Panc1 (cell line): ENCODE results near the gene AFG1L. TPM values are rescaled to one million over a fixed set of nuclear protein-coding genes. Genes with fewer than 3 reads are reported as not detected.
A peak's percentile ranks its signal among the peaks of the same experiment; 100 is the strongest.

Experiments used
- ATAC-seq: fragments of 200-7000 bp; cut with Tn5 transposase; 2 replicates; pipeline ENCODE4 v1.9.1; 2020; ENCODE audit warnings: mild to moderate bottlenecking, moderate library complexity
- BruUV-seq: library from RNA; stranded (reverse); fragments of 400-500 nt; replicated peaks from 2 replicates; lab custom pipeline; 2021; lab: Mats Ljungman, UMichigan
- CTCF ChIA-PET: fragments of 300-600 bp; sonication (Branson Sonifier 250); formaldehyde crosslinking; loops from one replicate; lab custom pipeline; 2022; ENCODE audit warnings: antibody characterized with exemption; lab: Charles Lee
- POLR2A ChIA-PET: fragments of 300-600 bp; sonication (Branson Sonifier 250); formaldehyde crosslinking; loops from one replicate; lab custom pipeline; 2022; ENCODE audit warnings: antibody characterized with exemption; lab: Charles Lee
- DNase-seq: peaks from one replicate; pipeline ENCODE4 v3.0.0-alpha.2; 2010; ENCODE audit warnings: low read depth, low spot score
- H3K27ac ChIP-seq: 2 replicates; pipeline ENCODE4 v1.5.1; 2011; ENCODE audit warnings: mild to moderate bottlenecking, low read length, inconsistent platforms
- H3K27me3 ChIP-seq: fragments of 200-500 bp; sonication (Bioruptor generic); 2 replicates; pipeline ENCODE4 v1.6.0; 2014; ENCODE audit warnings: low read length, inconsistent platforms; ENCODE audit not compliant: control insufficient read depth, insufficient read depth
- H3K36me3 ChIP-seq: fragments of 200-500 bp; sonication (Bioruptor generic); 2 replicates; pipeline ENCODE4 v1.5.1; 2014; ENCODE audit warnings: inconsistent platforms, mild to moderate bottlenecking, low read length, moderate library complexity; ENCODE audit not compliant: control insufficient read depth, insufficient read depth
- H3K4me1 ChIP-seq: 2 replicates; pipeline ENCODE4 v1.5.1; 2011; ENCODE audit warnings: inconsistent platforms, mild to moderate bottlenecking, low read length, moderate library complexity; ENCODE audit not compliant: control insufficient read depth, insufficient read depth
- H3K4me3 ChIP-seq, 2 experiments: 2 replicates each; pipeline ENCODE4 v1.5.1; 2011 to 2012; ENCODE audit warnings: low read depth in 2 of 2, low read length in 2 of 2, mild to moderate bottlenecking in 2 of 2, inconsistent platforms in 1 of 2, moderate library complexity in 1 of 2
- H3K9me3 ChIP-seq: fragments of 200-500 bp; sonication (Bioruptor generic); 2 replicates; pipeline ENCODE4 v1.5.1; 2014; ENCODE audit warnings: low read depth, mild to moderate bottlenecking, inconsistent platforms, low read length, moderate library complexity; ENCODE audit not compliant: control insufficient read depth, insufficient read depth
- CTCF ChIP-seq: fragments of 450-650 bp; IDR thresholded peaks from 2 replicates; pipeline ENCODE4 v1.5.1; 2017; ENCODE audit warnings: mild to moderate bottlenecking
- POLR2AphosphoS5 ChIP-seq: IDR thresholded peaks from 2 replicates; pipeline ENCODE4 v1.6.1; 2012; ENCODE audit warnings: mild to moderate bottlenecking, low read depth, low read length, moderate library complexity
- REST ChIP-seq, 2 experiments: IDR thresholded peaks; 2 replicates each; pipeline ENCODE4 v1.6.1; 2011 to 2012; ENCODE audit warnings: low read depth in 2 of 2, control low read depth in 1 of 2, low read length in 1 of 2, mild to moderate bottlenecking in 1 of 2, moderate library complexity in 1 of 2; ENCODE audit not compliant: insufficient read depth in 1 of 2
- SIN3A ChIP-seq: IDR thresholded peaks from 2 replicates; pipeline ENCODE4 v1.6.1; 2012; ENCODE audit warnings: low read depth, mild to moderate bottlenecking, low read length, moderate library complexity, borderline replicate concordance; ENCODE audit not compliant: insufficient read depth
- TCF7L2 ChIP-seq: IDR thresholded peaks from 2 replicates; pipeline ENCODE4 v1.6.1; 2011; ENCODE audit warnings: mild to moderate bottlenecking, low read depth, low read length, inconsistent platforms
- in situ Hi-C: cut with HindIII; loops from 2 replicates; pipeline ENCODE4 v1.10.0; 2016; ENCODE audit warnings: low sequenced_read_pairs, low pct_unique_long_range_greater_than_20kb
- intact Hi-C: fragments of 100-400 bp; cut with micrococcal nuclease; formaldehyde crosslinking; loops from one replicate; pipeline ENCODE4 v1.10.0; 2022; ENCODE audit not compliant: unreplicated experiment
- total RNA-seq: library from RNA; stranded (reverse); gene quantifications from one replicate; pipeline ENCODE4 v1.2.1, GENCODE V29; 2021; ENCODE audit not compliant: unreplicated experiment

Gene AFG1L
- total RNA-seq, 1 experiment from 2014 or later: 12.4 TPM

- POLR2A ChIA-PET: interaction anchor here (0.6 kb wide), 1 partner anchor 826 kb away, joined by 9 read pairs; the partner anchor contains the start of gene CD164
- no peaks in the 10 kb centered on the region; the same call in 1 of the 2 replicates for H3K36me3 ChIP-seq
- peaks cover 5% of the 10 kb centered on the region; the same call in 1 of the 2 replicates for H3K4me1 ChIP-seq
- H3K4me3 ChIP-seq: no peak overlapping the region
- no peaks in the 10 kb centered on the region for H3K9me3 ChIP-seq
- in situ Hi-C loops (no loop called here), intact Hi-C loops (loop anchor here (5.0 kb wide), 1 partner anchor 226 kb away; no protein-coding TSS in a partner anchor)
- no peak overlapping the region for H3K27ac ChIP-seq
- peaks cover 6% of the 10 kb centered on the region; the same call in 1 of the 2 replicates for H3K27me3 ChIP-seq
- TF ChIP-seq CTCF (no peak), TCF7L2 (no peak), POLR2AphosphoS5 (no peak), REST (IDR thresholded peaks at IDR 0.05; ENCODE audit: insufficient read depth in 1 of 2, low read depth in 2 of 2, low read length in 1 of 2) (no peak), SIN3A (no peak)
- CTCF ChIA-PET: interaction anchor here (0.6 to 1.2 kb wide), 2 partner anchors 337 to 489 kb away, joined by 4 to 6 read pairs; no protein-coding TSS in a partner anchor
- BruUV-seq: no TSS peak
- ATAC-seq (no peak), DNase-seq (no peak)
Observed at GRCh38 chr6:108556250-108556649, 261.4 kb downstream of the AFG1L start.

- BruUV-seq: no TSS peak
- POLR2A ChIA-PET: no interaction called here
- ATAC-seq (no peak), DNase-seq (no peak)
- H3K36me3 ChIP-seq: no peaks in the 10 kb centered on the region; the same call in 1 of the 2 replicates
- CTCF ChIA-PET: interaction anchor here (0.6 kb wide), 1 partner anchor 490 kb away, joined by 6 read pairs; no protein-coding TSS in a partner anchor
- peaks cover 5% of the 10 kb centered on the region; the same call in 1 of the 2 replicates for H3K4me1 ChIP-seq
- peak overlapping the region; percentile 73 to 98 for H3K4me3 ChIP-seq
- intact Hi-C loops (loop anchor here (5.0 kb wide), 1 partner anchor 225 kb away; no protein-coding TSS in a partner anchor), in situ Hi-C loops (no loop called here)
- peaks cover 6% of the 10 kb centered on the region; the same call in 1 of the 2 replicates for H3K27me3 ChIP-seq
- H3K27ac ChIP-seq: peak overlapping the region; percentile 59
- no peaks in the 10 kb centered on the region for H3K9me3 ChIP-seq
- no peak for TF ChIP-seq REST (IDR thresholded peaks at IDR 0.05; ENCODE audit: insufficient read depth in 1 of 2, low read depth in 2 of 2, low read length in 1 of 2)
- no peak for TF ChIP-seq TCF7L2
- no peak for TF ChIP-seq CTCF
- no peak for TF ChIP-seq SIN3A
- no peak for TF ChIP-seq POLR2AphosphoS5
Observed at GRCh38 chr6:108556866-108557493, 262.1 kb downstream of the AFG1L start.
